Astrocyte of the cerebellum (primary cell): Measurements from ENCODE around the gene NCOA1.
"Not testable (repeated sequence)": the region's sequence is repeated elsewhere in the genome, so short reads cannot be mapped to it uniquely, and the experiment has no call there.

Experiments
- DNase-seq: peaks from one replicate; pipeline ENCODE4 v3.0.0-alpha.2; 2011; ENCODE audit warnings: low read depth
- H3K4me3 ChIP-seq: 2 replicates; pipeline ENCODE4 v1.5.1; 2011; ENCODE audit warnings: mild to moderate bottlenecking, low read depth, low read length, moderate library complexity
- CTCF ChIP-seq: IDR thresholded peaks from 2 replicates; pipeline ENCODE4 v1.5.1; 2012; ENCODE audit warnings: low read length, low read depth, moderate library complexity, mild to moderate bottlenecking; ENCODE audit errors: missing control alignments
- in situ Hi-C: cut with HindIII; loops from 2 replicates; pipeline ENCODE4 v1.10.0; 2017; ENCODE audit warnings: low sequenced_read_pairs

The NCOA1 gene

GRCh38 chr2:24667542-24667941, 176.5 kb downstream of the NCOA1 start:
- H3K4me3 ChIP-seq = no peak overlapping the region
- no peak for TF ChIP-seq CTCF
- in situ Hi-C loops = no loop called here
- no peak for DNase-seq

DNA sequence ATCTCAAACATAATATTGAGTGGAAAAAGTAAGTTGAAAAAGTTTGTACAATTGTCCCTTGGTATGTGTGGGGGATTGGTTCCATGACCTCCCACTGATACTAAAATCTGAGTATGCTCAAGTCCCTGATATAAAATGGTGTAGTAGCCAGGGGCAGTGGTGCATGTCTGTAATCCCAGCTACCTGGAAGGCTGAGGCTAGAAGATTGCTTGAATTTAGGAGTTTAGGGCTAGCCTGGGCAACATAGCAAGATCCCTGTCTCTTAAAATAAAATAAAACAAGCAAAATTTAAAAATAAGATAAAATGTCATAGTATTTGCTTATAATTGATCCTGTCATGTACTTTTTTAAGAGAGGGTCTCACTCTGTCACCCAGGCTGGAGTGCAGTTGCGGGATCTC, 180.2 kb downstream of the NCOA1 start:
- no peak for TF ChIP-seq CTCF
- in situ Hi-C loops = no loop called here
- no peak overlapping the region for H3K4me3 ChIP-seq
- DNase-seq = no peak

DNA sequence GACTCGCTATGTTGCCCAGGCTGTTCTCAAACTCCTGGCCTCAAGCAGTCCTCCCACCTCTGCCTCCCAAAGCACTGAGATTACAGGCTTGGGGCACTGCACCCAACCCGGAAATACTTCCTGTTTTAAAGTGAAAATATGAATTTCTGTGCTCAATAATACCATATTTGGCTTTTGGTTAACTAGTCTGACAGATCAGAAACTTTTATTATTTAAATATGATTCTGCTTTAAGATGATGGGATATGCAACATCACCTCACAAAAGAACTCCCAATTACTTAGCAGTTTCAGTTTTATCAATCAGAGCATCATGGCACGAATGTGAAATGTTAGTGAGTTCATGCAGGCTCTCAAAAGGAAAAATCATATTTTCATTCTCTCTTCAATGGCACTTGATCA, 181.5 kb downstream of the NCOA1 start:
- in situ Hi-C loops = no loop called here
- no peak for DNase-seq
- H3K4me3 ChIP-seq = no peak overlapping the region
- no peak for TF ChIP-seq CTCF

GRCh38 chr2:24675338-24675737, 184.3 kb downstream of the NCOA1 start:
- DNase-seq = no peak
- no peak for TF ChIP-seq CTCF
- H3K4me3 ChIP-seq = no peak overlapping the region
- in situ Hi-C loops = no loop called here

- no peak for TF ChIP-seq CTCF
- no peak for DNase-seq
- in situ Hi-C loops = no loop called here
- no peak overlapping the region for H3K4me3 ChIP-seq
Measured at GRCh38 chr2:24676493-24676892, 185.4 kb downstream of the NCOA1 start.

- H3K4me3 ChIP-seq, in situ Hi-C loops, DNase-seq: not testable (repeated sequence)
Measured at GRCh38 chr2:24678066-24678465, 187.0 kb downstream of the NCOA1 start.

- no peak overlapping the region for H3K4me3 ChIP-seq
- TF ChIP-seq CTCF = no peak
- DNase-seq = no peak
- in situ Hi-C loops = no loop called here
Measured at GRCh38 chr2:24680196-24680595, 189.1 kb downstream of the NCOA1 start.
